HepG2 (cell line): ENCODE data around the gene GCDH. TPM values are rescaled to one million over a fixed set of nuclear protein-coding genes. Genes with fewer than 3 reads are reported as not detected.

Experiments used
- AHR ChIP-seq: IDR thresholded peaks from 2 replicates; pipeline ENCODE4 v1.6.1; 2018; ENCODE audit warnings: missing genetic modification reagents, missing compliant biosample characterization
- BRCA1 ChIP-seq: sonication (generic); formaldehyde crosslinking; IDR thresholded peaks from 2 replicates; pipeline ENCODE4 v1.4.0; 2020; ENCODE audit warnings: missing genetic modification reagents
- ERF ChIP-seq: IDR thresholded peaks from 2 replicates; pipeline ENCODE4 v1.6.1; 2018; ENCODE audit warnings: missing biosample characterization, missing genetic modification reagents
- HDAC2 ChIP-seq: sonication (generic); formaldehyde crosslinking; IDR thresholded peaks from 2 replicates; pipeline ENCODE4 v1.4.0; 2020; ENCODE audit warnings: missing genetic modification reagents
- IKZF5 ChIP-seq: IDR thresholded peaks from 2 replicates; pipeline ENCODE4 v1.6.1; 2018; ENCODE audit warnings: missing genetic modification reagents, mild to moderate bottlenecking, missing compliant biosample characterization
- JDP2 ChIP-seq: sonication (generic); formaldehyde crosslinking; IDR thresholded peaks from 2 replicates; pipeline ENCODE4 v1.8.1; 2022; ENCODE audit warnings: missing genetic modification reagents, borderline replicate concordance
- NCOA2 ChIP-seq: sonication (generic); formaldehyde crosslinking; IDR thresholded peaks from 2 replicates; pipeline ENCODE4 v1.8.0; 2022; ENCODE audit warnings: inconsistent platforms
- PPARG ChIP-seq: conservative IDR thresholded peaks from 2 replicates; pipeline ENCODE4 v1.6.1; 2016; ENCODE audit warnings: missing biosample characterization, missing genetic modification reagents
- PRMT3 ChIP-seq: sonication (generic); formaldehyde crosslinking; IDR thresholded peaks from 2 replicates; pipeline ENCODE4 v1.8.1; 2022; ENCODE audit warnings: low read depth, mild to moderate bottlenecking, moderate library complexity, missing genetic modification reagents, borderline replicate concordance
- RBM39 ChIP-seq: fragments of 200-400 bp; formaldehyde crosslinking; IDR thresholded peaks from one replicate; pipeline ENCODE4 v1.6.1; 2018; ENCODE audit warnings: antibody characterized with exemption, mild to moderate bottlenecking, low read depth, low read length; ENCODE audit not compliant: poor library complexity, severe bottlenecking
- SKI ChIP-seq: fragments of 450-650 bp; IDR thresholded peaks from one replicate; pipeline ENCODE4 v1.6.1; 2018; ENCODE audit warnings: mild to moderate bottlenecking; ENCODE audit not compliant: partially characterized antibody
- STAT5B ChIP-seq: sonication (generic); formaldehyde crosslinking; IDR thresholded peaks from 2 replicates; pipeline ENCODE4 v1.4.0; 2020; ENCODE audit warnings: missing genetic modification reagents
- TP53 ChIP-seq: sonication (generic); formaldehyde crosslinking; conservative IDR thresholded peaks from 2 replicates; pipeline ENCODE4 v1.4.0; 2020; ENCODE audit warnings: missing genetic modification reagents
- U2AF1 ChIP-seq: fragments of 200-400 bp; formaldehyde crosslinking; optimal IDR thresholded peaks from 2 replicates; pipeline ENCODE3; 2017; ENCODE audit warnings: mild to moderate bottlenecking, low read depth, low read length
- ZBTB38 ChIP-seq: sonication (generic); formaldehyde crosslinking; IDR thresholded peaks from 2 replicates; pipeline ENCODE4 v1.5.1; 2020; ENCODE audit warnings: mild to moderate bottlenecking, missing genetic modification reagents
- ZFP90 ChIP-seq: sonication (generic); formaldehyde crosslinking; IDR thresholded peaks from 2 replicates; pipeline ENCODE4 v1.8.0; 2022; ENCODE audit warnings: missing genetic modification reagents, mild to moderate bottlenecking, inconsistent platforms, borderline replicate concordance
- ZNF180 ChIP-seq: sonication (generic); formaldehyde crosslinking; IDR thresholded peaks from 2 replicates; pipeline ENCODE4 v1.4.0; 2020; ENCODE audit warnings: low read depth, missing genetic modification reagents, borderline replicate concordance
- ZNF329 ChIP-seq: sonication (generic); formaldehyde crosslinking; IDR thresholded peaks from 2 replicates; pipeline ENCODE4 v1.9.0; 2021; ENCODE audit warnings: low read depth, mild to moderate bottlenecking, missing genetic modification reagents
- ZNF556 ChIP-seq: sonication (generic); formaldehyde crosslinking; IDR thresholded peaks from 2 replicates; pipeline ENCODE4 v1.4.0; 2020; ENCODE audit warnings: mild to moderate bottlenecking, missing genetic modification reagents, borderline replicate concordance
- ZSCAN22 ChIP-seq: sonication (generic); formaldehyde crosslinking; IDR thresholded peaks from 2 replicates; pipeline ENCODE4 v1.4.0; 2020; ENCODE audit warnings: mild to moderate bottlenecking, missing genetic modification reagents
- polyA plus RNA-seq, 8 experiments: library from polyadenylated mRNA; depleted of rRNA in 3 of 8; stranded (reverse) in 7 of 8; unstranded in 1 of 8; fragments of >200 nt; fragmentation: Illumina TruSeq in 4 of 8; extraction: Trizol in 4 of 8; gene quantifications; 2 replicates each; pipeline versions ENCODE4 v1.2.1 to v1.2.3, GENCODE V29; 2011 to 2016; ENCODE audit warnings: low read depth in 4 of 8, missing spikeins in 1 of 8, mixed read lengths in 1 of 8; ENCODE audit not compliant: insufficient read depth in 1 of 8
- total RNA-seq, 5 experiments: library from RNA; depleted of rRNA; stranded (reverse); fragments of >200 nt; fragmentation: Illumina TruSeq; extraction: Trizol; gene quantifications; 2 replicates each; pipeline ENCODE4 v1.2.3, GENCODE V29; 2016; ENCODE audit warnings: low read depth in 1 of 5
- TF ChIP-seq, protein P1 (sequence below), 2 experiments: sonication (generic) in 1 of 2; formaldehyde crosslinking in 1 of 2; IDR thresholded peaks; 2 replicates each; pipeline versions ENCODE4 v1.5.1 to v1.6.1; 2011 to 2020; ENCODE audit warnings: borderline replicate concordance in 1 of 2, low read depth in 1 of 2, low read length in 1 of 2, mild to moderate bottlenecking in 1 of 2, missing genetic modification reagents in 1 of 2, moderate library complexity in 1 of 2
- TF ChIP-seq, protein P2 (sequence below): sonication (generic); formaldehyde crosslinking; IDR thresholded peaks from 2 replicates; pipeline ENCODE4 v1.4.0; 2020; ENCODE audit warnings: mild to moderate bottlenecking, missing genetic modification reagents
- TF ChIP-seq, protein P3 (sequence below): sonication (generic); formaldehyde crosslinking; IDR thresholded peaks from 2 replicates; pipeline ENCODE4 v1.5.0; 2020; ENCODE audit warnings: mild to moderate bottlenecking, missing genetic modification reagents, moderate library complexity

GCDH gene
- total and polyA plus RNA-seq, 2 of the 13 experiments (the other 11 are each of a cell fraction or from before 2014, with no cell fraction given): 15.1 to 38.0 TPM

- TF ChIP-seq PRMT3 (CRISPR knock-in tag): no peak
- peak; percentile 84; the same call in 1 of the 2 replicates for TF ChIP-seq BRCA1 (CRISPR knock-in tag)
- TF ChIP-seq ZNF556 (CRISPR knock-in tag): 0 out of 2 replicates have a peak, but pooled peaks have one; percentile 31
- TF ChIP-seq NCOA2 (CRISPR knock-in tag): peak; percentile 67; the same call in 1 of the 2 replicates
- TF ChIP-seq, protein P1, sequence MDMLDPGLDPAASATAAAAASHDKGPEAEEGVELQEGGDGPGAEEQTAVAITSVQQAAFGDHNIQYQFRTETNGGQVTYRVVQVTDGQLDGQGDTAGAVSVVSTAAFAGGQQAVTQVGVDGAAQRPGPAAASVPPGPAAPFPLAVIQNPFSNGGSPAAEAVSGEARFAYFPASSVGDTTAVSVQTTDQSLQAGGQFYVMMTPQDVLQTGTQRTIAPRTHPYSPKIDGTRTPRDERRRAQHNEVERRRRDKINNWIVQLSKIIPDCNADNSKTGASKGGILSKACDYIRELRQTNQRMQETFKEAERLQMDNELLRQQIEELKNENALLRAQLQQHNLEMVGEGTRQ (IDR thresholded peaks at IDR 0.05; ENCODE audit: low read depth, low read length): peak; percentile 97
- TF ChIP-seq, protein P1 (CRISPR knock-in tag; IDR thresholded peaks at IDR 0.05; ENCODE audit: borderline replicate concordance): peak; percentile 98; the same call in 1 of the 2 replicates
- TF ChIP-seq ZSCAN22 (CRISPR knock-in tag): peak; percentile 61; the same call in 1 of the 2 replicates
- TF ChIP-seq U2AF1: no peak
- TF ChIP-seq SKI: peak; percentile 42
- 0 out of 2 replicates have a peak, but pooled peaks have one; percentile 48 for TF ChIP-seq ZNF329
- TF ChIP-seq, protein P2, sequence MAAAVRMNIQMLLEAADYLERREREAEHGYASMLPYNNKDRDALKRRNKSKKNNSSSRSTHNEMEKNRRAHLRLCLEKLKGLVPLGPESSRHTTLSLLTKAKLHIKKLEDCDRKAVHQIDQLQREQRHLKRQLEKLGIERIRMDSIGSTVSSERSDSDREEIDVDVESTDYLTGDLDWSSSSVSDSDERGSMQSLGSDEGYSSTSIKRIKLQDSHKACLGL (CRISPR knock-in tag): peak; percentile 80
- TF ChIP-seq IKZF5 (CRISPR knock-in tag): peak; percentile 85
- peak; percentile 80; the same call in 1 of the 2 replicates for TF ChIP-seq TP53 (CRISPR knock-in tag)
- TF ChIP-seq ZFP90 (CRISPR knock-in tag): peak; percentile 55; the same call in 1 of the 2 replicates
- peak; percentile 68 for TF ChIP-seq RBM39
- TF ChIP-seq ZNF180 (CRISPR knock-in tag): 0 out of 2 replicates have a peak, but pooled peaks have one; percentile 43
- TF ChIP-seq ZBTB38 (CRISPR knock-in tag): peak; percentile 84; the same call in 1 of the 2 replicates
- TF ChIP-seq, protein P3, sequence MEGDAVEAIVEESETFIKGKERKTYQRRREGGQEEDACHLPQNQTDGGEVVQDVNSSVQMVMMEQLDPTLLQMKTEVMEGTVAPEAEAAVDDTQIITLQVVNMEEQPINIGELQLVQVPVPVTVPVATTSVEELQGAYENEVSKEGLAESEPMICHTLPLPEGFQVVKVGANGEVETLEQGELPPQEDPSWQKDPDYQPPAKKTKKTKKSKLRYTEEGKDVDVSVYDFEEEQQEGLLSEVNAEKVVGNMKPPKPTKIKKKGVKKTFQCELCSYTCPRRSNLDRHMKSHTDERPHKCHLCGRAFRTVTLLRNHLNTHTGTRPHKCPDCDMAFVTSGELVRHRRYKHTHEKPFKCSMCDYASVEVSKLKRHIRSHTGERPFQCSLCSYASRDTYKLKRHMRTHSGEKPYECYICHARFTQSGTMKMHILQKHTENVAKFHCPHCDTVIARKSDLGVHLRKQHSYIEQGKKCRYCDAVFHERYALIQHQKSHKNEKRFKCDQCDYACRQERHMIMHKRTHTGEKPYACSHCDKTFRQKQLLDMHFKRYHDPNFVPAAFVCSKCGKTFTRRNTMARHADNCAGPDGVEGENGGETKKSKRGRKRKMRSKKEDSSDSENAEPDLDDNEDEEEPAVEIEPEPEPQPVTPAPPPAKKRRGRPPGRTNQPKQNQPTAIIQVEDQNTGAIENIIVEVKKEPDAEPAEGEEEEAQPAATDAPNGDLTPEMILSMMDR (CRISPR knock-in tag): 0 out of 2 replicates have a peak, but pooled peaks have one; percentile 6
- peak; percentile 63 for TF ChIP-seq HDAC2 (CRISPR knock-in tag)
- no peak; the same call in 1 of the 2 replicates for TF ChIP-seq JDP2 (CRISPR knock-in tag)
- no peak for TF ChIP-seq STAT5B
- TF ChIP-seq ERF: peak; percentile 85; the same call in 1 of the 2 replicates
- TF ChIP-seq PPARG (CRISPR knock-in tag): peak; percentile 34; the same call in 1 of the 2 replicates
- TF ChIP-seq AHR (CRISPR knock-in tag): peak; percentile 87
Observed at GRCh38 chr19:12945479-12946091, 54.6 kb downstream of the GCDH start, which contains the start of gene RAD23A (continued).
